Uterus (tissue), 4 donors: ENCODE results near the gene GRIK4. TPM values are rescaled to one million over a fixed set of nuclear protein-coding genes. Genes with fewer than 3 reads are reported as not detected.

Source experiments
- DNase-seq, 2 donors: peaks; one replicate each; pipeline ENCODE4 v3.0.0-alpha.2; 2019 to 2020
- H3K27ac ChIP-seq, 2 donors: fragments of 200-600 bp; sonication (generic); 1 replicate in 1 of 2; 2 replicates in 1 of 2; pipeline ENCODE4 v1.5.1; 2016 to 2018
- H3K27me3 ChIP-seq, 2 donors: fragments of 200-600 bp; sonication (generic); one replicate each; pipeline ENCODE4 v1.5.1; 2018 to 2019; ENCODE audit warnings: control low read depth in 1 of 2
- H3K36me3 ChIP-seq, 2 donors: fragments of 200-600 bp; sonication (generic); one replicate each; pipeline ENCODE4 v1.5.1; 2019; ENCODE audit warnings: control low read depth in 1 of 2
- H3K4me1 ChIP-seq, 2 donors: fragments of 200-600 bp; sonication (generic); one replicate each; pipeline ENCODE4 v1.5.1; 2018 to 2019; ENCODE audit warnings: control low read depth in 1 of 2
- H3K4me3 ChIP-seq, 2 donors: fragments of 200-600 bp; sonication (generic); 1 replicate in 1 of 2; 2 replicates in 1 of 2; pipeline ENCODE4 v1.5.1; 2018 to 2019; ENCODE audit warnings: mild to moderate bottlenecking in 1 of 2
- H3K9me3 ChIP-seq, 2 donors: fragments of 200-600 bp; sonication (generic); one replicate each; pipeline ENCODE4 v1.5.1; 2019; ENCODE audit warnings: control low read depth in 1 of 2
- CTCF ChIP-seq, 4 experiments: fragments of 200-600 bp in 2 of 4; fragments of 450-650 bp in 2 of 4; sonication (generic) in 2 of 4; IDR thresholded peaks; one replicate each; pipeline ENCODE4 v1.5.1; 2016 to 2019; ENCODE audit warnings: antibody characterized with exemption in 4 of 4, mild to moderate bottlenecking in 2 of 4, moderate library complexity in 1 of 4
- POLR2A ChIP-seq, 2 donors: fragments of 450-650 bp; IDR thresholded peaks; one replicate each; pipeline ENCODE4 v1.6.1; 2016; ENCODE audit warnings: antibody characterized with exemption in 2 of 2, mild to moderate bottlenecking in 1 of 2, moderate library complexity in 1 of 2
- intact Hi-C: fragments of 100-400 bp; cut with DNase I; formaldehyde crosslinking; loops from one replicate; pipeline ENCODE4 v1.15.1; 2023; ENCODE audit warnings: low total_unique reads
- total RNA-seq, 4 donors: library from RNA; depleted of rRNA in 3 of 4; stranded (reverse); fragments of >200 nt in 3 of 4; gene quantifications; one replicate each; pipeline versions ENCODE4 v1.1.0 to v1.2.4, GENCODE V29; 2014 to 2023
- donor health status: DM: yes; HTN: yes; CAD: no.

GRIK4 gene
- total RNA-seq, 4 donors from 2014 or later: 0.28 to 1.1 TPM; not detected in 2

DNA sequence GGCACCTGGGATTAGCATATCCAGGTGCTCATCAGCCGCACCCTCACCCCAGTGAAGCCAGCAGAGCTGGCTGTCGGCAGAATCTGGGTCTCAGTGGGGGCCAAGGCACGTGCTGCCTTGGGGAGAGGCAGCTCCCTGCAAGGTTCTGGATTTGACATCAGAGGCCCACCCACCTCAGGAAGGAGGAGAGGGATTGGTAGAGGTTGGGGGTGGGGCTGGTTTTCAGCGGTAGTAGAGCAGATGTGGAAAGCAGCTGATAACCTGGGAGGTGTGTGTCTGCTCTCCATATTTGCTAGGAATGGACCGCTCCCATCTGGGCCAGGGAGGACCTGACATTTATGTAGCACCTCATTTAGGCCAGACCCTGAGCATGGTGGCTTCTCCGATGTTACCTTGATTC is 147.5 kb downstream of the GRIK4 start:
- no peaks in the 10 kb centered on the region for H3K9me3 ChIP-seq
- no peak overlapping the region for H3K27ac ChIP-seq
- no peak overlapping the region for H3K4me3 ChIP-seq
- no peak for TF ChIP-seq POLR2A (IDR thresholded peaks at IDR 0.05)
- TF ChIP-seq CTCF (IDR thresholded peaks at IDR 0.05): no peak
- intact Hi-C loops: no loop called here
- H3K27me3 ChIP-seq: no peaks in the 10 kb centered on the region
- H3K4me1 ChIP-seq: no peaks in the 10 kb centered on the region
- no peaks in the 10 kb centered on the region for H3K36me3 ChIP-seq
- no peak for DNase-seq

- no peaks in the 10 kb centered on the region for H3K27me3 ChIP-seq
- H3K4me1 ChIP-seq: no peaks in the 10 kb centered on the region
- no peak for DNase-seq
- H3K9me3 ChIP-seq: no peaks in the 10 kb centered on the region
- intact Hi-C loops: no loop called here
- H3K4me3 ChIP-seq: no peak overlapping the region
- H3K36me3 ChIP-seq: no peaks in the 10 kb centered on the region
- no peak overlapping the region for H3K27ac ChIP-seq
- TF ChIP-seq POLR2A (IDR thresholded peaks at IDR 0.05) (no peak), CTCF (IDR thresholded peaks at IDR 0.05) (peak in 1 of 4 experiments; percentile 8)
Measured at GRCh38 chr11:120660024-120660565, 148.5 kb downstream of the GRIK4 start.

- Histone ChIP-seq H3K9me3 (no peaks in the 10 kb centered on the region), H3K4me3 (no peak overlapping the region), H3K27ac (no peak overlapping the region), H3K36me3 (no peaks in the 10 kb centered on the region), H3K27me3 (no peaks in the 10 kb centered on the region), H3K4me1 (no peaks in the 10 kb centered on the region)
- DNase-seq: no peak
- TF ChIP-seq POLR2A (IDR thresholded peaks at IDR 0.05) (no peak), CTCF (IDR thresholded peaks at IDR 0.05) (no peak)
- intact Hi-C loops: no loop called here
Measured at GRCh38 chr11:120662071-120662676, 150.6 kb downstream of the GRIK4 start.

DNA sequence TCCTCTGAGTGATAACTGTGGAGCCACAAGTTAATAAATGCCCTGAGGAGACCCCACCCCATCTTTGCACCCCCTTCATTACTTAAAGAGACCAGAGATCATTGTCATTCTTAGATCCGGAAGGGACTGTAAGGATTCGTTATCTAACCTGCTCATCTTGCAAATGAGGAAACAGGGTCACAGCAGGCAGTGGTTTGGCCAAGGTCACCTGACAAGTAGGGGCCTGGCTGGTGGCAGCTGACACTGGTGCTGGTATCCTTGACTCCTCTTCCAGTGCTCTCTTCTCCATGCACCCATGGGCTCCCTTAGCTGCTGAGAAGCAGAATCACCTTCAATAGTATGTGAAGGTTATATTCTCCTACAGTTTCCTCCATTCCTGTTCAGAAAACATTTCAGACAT is 151.6 kb downstream of the GRIK4 start:
- TF ChIP-seq POLR2A (IDR thresholded peaks at IDR 0.05) (no peak), CTCF (IDR thresholded peaks at IDR 0.05) (no peak)
- Histone ChIP-seq H3K27me3 (no peaks in the 10 kb centered on the region), H3K27ac (no peak overlapping the region), H3K9me3 (no peaks in the 10 kb centered on the region), H3K4me3 (no peak overlapping the region), H3K36me3 (no peaks in the 10 kb centered on the region), H3K4me1 (no peaks in the 10 kb centered on the region)
- DNase-seq: no peak
- intact Hi-C loops: no loop called here

- no peak for DNase-seq
- Histone ChIP-seq H3K36me3 (no peaks in the 10 kb centered on the region), H3K27me3 (no peaks in the 10 kb centered on the region), H3K4me1 (no peaks in the 10 kb centered on the region), H3K4me3 (no peak overlapping the region), H3K9me3 (no peaks in the 10 kb centered on the region), H3K27ac (no peak overlapping the region)
- TF ChIP-seq POLR2A (IDR thresholded peaks at IDR 0.05): no peak
- no peak for TF ChIP-seq CTCF (IDR thresholded peaks at IDR 0.05)
- intact Hi-C loops: no loop called here
Measured at GRCh38 chr11:120666121-120666639, 154.6 kb downstream of the GRIK4 start.
